GM23338 (cell line): ENCODE measurements around the gene MARK2. TPM values are rescaled to one million over a fixed set of nuclear protein-coding genes. Genes with fewer than 3 reads are reported as not detected.

ENCODE experiments used
- ATAC-seq: fragments of 200-7000 bp; cut with Tn5 transposase; 3 replicates; pipeline ENCODE4 v1.9.1; 2020
- DNase-seq: peaks from one replicate; pipeline ENCODE4 v3.0.0-alpha.2; 2015; ENCODE audit warnings: low spot score
- H2AFZ ChIP-seq: fragments of 200-600 bp; sonication (generic); 2 replicates; pipeline ENCODE4 v1.8.0; 2016; ENCODE audit warnings: antibody characterized with exemption, mild to moderate bottlenecking, moderate library complexity
- H3F3A ChIP-seq: fragments of 200-600 bp; sonication (generic); replicated peaks from 2 replicates; pipeline ENCODE4 v1.8.0; 2017; ENCODE audit warnings: antibody characterized with exemption, mixed run types, low read depth
- H3K27ac ChIP-seq: fragments of 200-600 bp; sonication (generic); 2 replicates; pipeline ENCODE4 v1.6.1; 2016; ENCODE audit warnings: low read depth
- H3K27me3 ChIP-seq: fragments of 200-600 bp; sonication (generic); 2 replicates; pipeline ENCODE4 v1.8.0; 2016; ENCODE audit warnings: mild to moderate bottlenecking, mixed run types, moderate library complexity; ENCODE audit not compliant: insufficient read depth
- H3K36me3 ChIP-seq: fragments of 200-600 bp; sonication (generic); 2 replicates; pipeline ENCODE4 v1.8.0; 2016; ENCODE audit warnings: mild to moderate bottlenecking; ENCODE audit not compliant: insufficient read depth
- H3K4me1 ChIP-seq: fragments of 200-600 bp; sonication (generic); 2 replicates; pipeline ENCODE4 v1.8.0; 2016; ENCODE audit warnings: mild to moderate bottlenecking, moderate library complexity; ENCODE audit not compliant: insufficient read depth
- H3K4me2 ChIP-seq: fragments of 200-600 bp; sonication (generic); 2 replicates; pipeline ENCODE4 v1.7.1; 2017; ENCODE audit warnings: mixed run types
- H3K4me3 ChIP-seq: fragments of 200-600 bp; sonication (generic); 2 replicates; pipeline ENCODE4 v1.6.1; 2016; ENCODE audit warnings: mixed run types
- H3K79me2 ChIP-seq: fragments of 200-600 bp; sonication (generic); replicated peaks from 2 replicates; pipeline ENCODE4 v1.8.0; 2017; ENCODE audit warnings: mild to moderate bottlenecking; ENCODE audit not compliant: insufficient read depth
- H3K9me2 ChIP-seq: fragments of 200-600 bp; sonication (generic); 2 replicates; pipeline ENCODE4 v1.8.0; 2017; ENCODE audit not compliant: insufficient read depth
- H4K20me1 ChIP-seq: fragments of 200-600 bp; sonication (generic); replicated peaks from 2 replicates; pipeline ENCODE4 v1.8.0; 2017; ENCODE audit warnings: mild to moderate bottlenecking; ENCODE audit not compliant: insufficient read depth
- H3K27ac Mint-ChIP-seq: 2 replicates; pipeline ENCODE4 v1.8.0; 2020; ENCODE audit warnings: inconsistent platforms, mild to moderate bottlenecking, moderate library complexity, mixed read lengths
- H3K27me3 Mint-ChIP-seq: 3 replicates; pipeline ENCODE4 v1.8.0; 2022; ENCODE audit warnings: low read depth, mild to moderate bottlenecking, moderate library complexity, mixed read lengths, inconsistent platforms; ENCODE audit not compliant: insufficient read depth, poor library complexity
- H3K36me3 Mint-ChIP-seq: 3 replicates; pipeline ENCODE4 v1.8.0; 2021; ENCODE audit warnings: low read depth, mild to moderate bottlenecking, inconsistent platforms, moderate library complexity, mixed read lengths
- H3K4me1 Mint-ChIP-seq: 3 replicates; pipeline ENCODE4 v1.8.0; 2020; ENCODE audit warnings: mild to moderate bottlenecking, inconsistent platforms, mixed read lengths
- H3K4me3 Mint-ChIP-seq: 3 replicates; pipeline ENCODE4 v1.8.0; 2021; ENCODE audit warnings: moderate library complexity, mild to moderate bottlenecking, inconsistent platforms, mixed read lengths
- H3K9me3 Mint-ChIP-seq: 3 replicates; pipeline ENCODE4 v1.8.0; 2020; ENCODE audit warnings: moderate library complexity, mild to moderate bottlenecking, inconsistent platforms, mixed read lengths
- CREB1 ChIP-seq: fragments of 250-450 bp; sonication (Bioruptor Pico); IDR thresholded peaks from 2 replicates; pipeline ENCODE4 v1.5.0; 2020; ENCODE audit warnings: low read depth, mild to moderate bottlenecking, moderate library complexity
- EZH2 ChIP-seq: fragments of 200-600 bp; sonication (generic); IDR thresholded peaks from one replicate; pipeline ENCODE4 v1.8.0; 2017; ENCODE audit warnings: antibody characterized with exemption, mild to moderate bottlenecking, low read depth; ENCODE audit not compliant: unreplicated experiment
- EZH2phosphoT487 ChIP-seq: fragments of 200-600 bp; sonication (generic); IDR thresholded peaks from one replicate; pipeline ENCODE4 v1.8.1; 2018; ENCODE audit warnings: antibody characterized with exemption; ENCODE audit not compliant: unreplicated experiment
- JUNB ChIP-seq: IDR thresholded peaks from one replicate; pipeline ENCODE4 v1.6.1; 2016; ENCODE audit warnings: antibody characterized with exemption; ENCODE audit not compliant: unreplicated experiment
- NANOG ChIP-seq: IDR thresholded peaks from 2 replicates; pipeline ENCODE4 v1.6.1; 2016; ENCODE audit warnings: antibody characterized with exemption, borderline replicate concordance
- POLR2AphosphoS5 ChIP-seq: IDR thresholded peaks from 2 replicates; pipeline ENCODE4 v1.6.1; 2016; ENCODE audit warnings: antibody characterized with exemption, low read depth
- STAT1 ChIP-seq: IDR thresholded peaks from one replicate; pipeline ENCODE4 v1.6.1; 2016; ENCODE audit warnings: antibody characterized with exemption; ENCODE audit not compliant: unreplicated experiment
- ZNF114 ChIP-seq: fragments of 250-450 bp; sonication (Bioruptor Pico); IDR thresholded peaks from 2 replicates; pipeline ENCODE4 v1.5.0; 2020; ENCODE audit warnings: mild to moderate bottlenecking, moderate library complexity
- ZNF331 ChIP-seq: fragments of 250-450 bp; sonication (Bioruptor Pico); IDR thresholded peaks from 2 replicates; pipeline ENCODE4 v1.5.0; 2020; ENCODE audit warnings: low read depth, mild to moderate bottlenecking, moderate library complexity
- polyA plus RNA-seq: library from polyadenylated mRNA; unstranded; fragments of >200 nt; fragmentation: Nextera tagmentation; extraction: Ambion mirVana; gene quantifications from 2 replicates; pipeline ENCODE4 v1.2.1, GENCODE V29; 2016
- total RNA-seq: library from RNA; depleted of rRNA; stranded (reverse); fragments of >200 nt; shearing (Covaris generic); gene quantifications from 2 replicates; pipeline ENCODE4 v1.2.3, GENCODE V29; 2014
- TF ChIP-seq, protein P1 (sequence below): IDR thresholded peaks from one replicate; pipeline ENCODE4 v1.6.1; 2018; ENCODE audit warnings: antibody characterized with exemption; ENCODE audit not compliant: unreplicated experiment
- TF ChIP-seq, protein P2 (sequence below): IDR thresholded peaks from 2 replicates; pipeline ENCODE4 v1.6.1; 2016; ENCODE audit warnings: antibody characterized with exemption
- TF ChIP-seq, protein P3 (sequence below): fragments of 250-450 bp; sonication (Bioruptor Pico); IDR thresholded peaks from 2 replicates; pipeline ENCODE4 v1.5.0; 2020; ENCODE audit warnings: mild to moderate bottlenecking, moderate library complexity
- TF ChIP-seq, protein P4 (sequence below), 2 experiments: fragments of 200-600 bp in 1 of 2; sonication (generic) in 1 of 2; conservative IDR thresholded peaks; 2 replicates each; pipeline versions ENCODE4 v1.5.1 to v1.6.1; 2016 to 2017; ENCODE audit warnings: antibody characterized with exemption in 2 of 2, low read depth in 2 of 2, mild to moderate bottlenecking in 2 of 2, moderate library complexity in 1 of 2

Gene MARK2
- total and polyA plus RNA-seq, 2 experiments from 2014 or later, result 18.7 to 42.6 TPM

DNA sequence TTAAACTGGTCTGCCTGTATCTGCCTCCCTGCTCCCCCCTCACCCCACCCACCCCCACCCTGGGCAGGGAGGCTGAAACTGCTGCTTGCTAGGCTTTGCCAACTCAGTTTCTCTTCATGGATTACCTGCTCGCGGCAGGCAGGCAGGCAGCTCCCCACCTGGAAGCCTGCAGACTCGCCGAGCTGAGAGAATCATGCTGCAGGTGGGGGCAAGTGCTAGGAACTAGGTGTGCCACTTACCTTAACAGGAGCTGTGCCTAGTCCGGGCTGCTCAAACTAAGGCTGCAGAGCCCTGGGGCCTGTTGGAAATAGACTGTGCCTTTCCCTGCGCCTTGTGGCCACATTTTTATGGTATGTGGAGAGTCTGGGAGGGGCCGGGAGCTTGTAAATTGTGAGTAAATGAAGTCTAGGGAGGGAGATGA is 30.3 kb downstream of the MARK2 start:
- Histone ChIP-seq H3K36me3 (peaks cover under 1% of the 10 kb centered on the region; the same call in 1 of the 2 replicates), H3K27ac (no peak overlapping the region), H3K4me3 (no peak overlapping the region), H3K79me2 (peaks cover 91% of the 10 kb centered on the region), H3K9me2 (no peaks in the 10 kb centered on the region), H3K27me3 (no peaks in the 10 kb centered on the region), H3K4me2 (no peak overlapping the region), H4K20me1 (peaks cover 48% of the 10 kb centered on the region), H3F3A (peaks cover 9% of the 10 kb centered on the region; the same call in 1 of the 2 replicates), H2AFZ (no peak overlapping the region), H3K4me1 (peaks cover 33% of the 10 kb centered on the region)
- Mint-ChIP-seq H3K9me3 (no peaks in the 10 kb centered on the region), H3K36me3 (no peaks in the 10 kb centered on the region; the same call in 2 of the 3 replicates), H3K4me3 (no peak overlapping the region), H3K27ac (peak overlapping the region; percentile 57; the same call in 1 of the 2 replicates), H3K4me1 (peaks cover 67% of the 10 kb centered on the region), H3K27me3 (no peaks in the 10 kb centered on the region)
- no peak for TF ChIP-seq ZNF114 (CRISPR knock-in tag)
- no peak for TF ChIP-seq EZH2
- no peak for TF ChIP-seq STAT1
- TF ChIP-seq, protein P1, sequence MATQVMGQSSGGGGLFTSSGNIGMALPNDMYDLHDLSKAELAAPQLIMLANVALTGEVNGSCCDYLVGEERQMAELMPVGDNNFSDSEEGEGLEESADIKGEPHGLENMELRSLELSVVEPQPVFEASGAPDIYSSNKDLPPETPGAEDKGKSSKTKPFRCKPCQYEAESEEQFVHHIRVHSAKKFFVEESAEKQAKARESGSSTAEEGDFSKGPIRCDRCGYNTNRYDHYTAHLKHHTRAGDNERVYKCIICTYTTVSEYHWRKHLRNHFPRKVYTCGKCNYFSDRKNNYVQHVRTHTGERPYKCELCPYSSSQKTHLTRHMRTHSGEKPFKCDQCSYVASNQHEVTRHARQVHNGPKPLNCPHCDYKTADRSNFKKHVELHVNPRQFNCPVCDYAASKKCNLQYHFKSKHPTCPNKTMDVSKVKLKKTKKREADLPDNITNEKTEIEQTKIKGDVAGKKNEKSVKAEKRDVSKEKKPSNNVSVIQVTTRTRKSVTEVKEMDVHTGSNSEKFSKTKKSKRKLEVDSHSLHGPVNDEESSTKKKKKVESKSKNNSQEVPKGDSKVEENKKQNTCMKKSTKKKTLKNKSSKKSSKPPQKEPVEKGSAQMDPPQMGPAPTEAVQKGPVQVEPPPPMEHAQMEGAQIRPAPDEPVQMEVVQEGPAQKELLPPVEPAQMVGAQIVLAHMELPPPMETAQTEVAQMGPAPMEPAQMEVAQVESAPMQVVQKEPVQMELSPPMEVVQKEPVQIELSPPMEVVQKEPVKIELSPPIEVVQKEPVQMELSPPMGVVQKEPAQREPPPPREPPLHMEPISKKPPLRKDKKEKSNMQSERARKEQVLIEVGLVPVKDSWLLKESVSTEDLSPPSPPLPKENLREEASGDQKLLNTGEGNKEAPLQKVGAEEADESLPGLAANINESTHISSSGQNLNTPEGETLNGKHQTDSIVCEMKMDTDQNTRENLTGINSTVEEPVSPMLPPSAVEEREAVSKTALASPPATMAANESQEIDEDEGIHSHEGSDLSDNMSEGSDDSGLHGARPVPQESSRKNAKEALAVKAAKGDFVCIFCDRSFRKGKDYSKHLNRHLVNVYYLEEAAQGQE, result no peak
- TF ChIP-seq, protein P2, sequence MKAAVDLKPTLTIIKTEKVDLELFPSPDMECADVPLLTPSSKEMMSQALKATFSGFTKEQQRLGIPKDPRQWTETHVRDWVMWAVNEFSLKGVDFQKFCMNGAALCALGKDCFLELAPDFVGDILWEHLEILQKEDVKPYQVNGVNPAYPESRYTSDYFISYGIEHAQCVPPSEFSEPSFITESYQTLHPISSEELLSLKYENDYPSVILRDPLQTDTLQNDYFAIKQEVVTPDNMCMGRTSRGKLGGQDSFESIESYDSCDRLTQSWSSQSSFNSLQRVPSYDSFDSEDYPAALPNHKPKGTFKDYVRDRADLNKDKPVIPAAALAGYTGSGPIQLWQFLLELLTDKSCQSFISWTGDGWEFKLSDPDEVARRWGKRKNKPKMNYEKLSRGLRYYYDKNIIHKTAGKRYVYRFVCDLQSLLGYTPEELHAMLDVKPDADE, result no peak
- TF ChIP-seq EZH2phosphoT487, result no peak
- TF ChIP-seq, protein P3, sequence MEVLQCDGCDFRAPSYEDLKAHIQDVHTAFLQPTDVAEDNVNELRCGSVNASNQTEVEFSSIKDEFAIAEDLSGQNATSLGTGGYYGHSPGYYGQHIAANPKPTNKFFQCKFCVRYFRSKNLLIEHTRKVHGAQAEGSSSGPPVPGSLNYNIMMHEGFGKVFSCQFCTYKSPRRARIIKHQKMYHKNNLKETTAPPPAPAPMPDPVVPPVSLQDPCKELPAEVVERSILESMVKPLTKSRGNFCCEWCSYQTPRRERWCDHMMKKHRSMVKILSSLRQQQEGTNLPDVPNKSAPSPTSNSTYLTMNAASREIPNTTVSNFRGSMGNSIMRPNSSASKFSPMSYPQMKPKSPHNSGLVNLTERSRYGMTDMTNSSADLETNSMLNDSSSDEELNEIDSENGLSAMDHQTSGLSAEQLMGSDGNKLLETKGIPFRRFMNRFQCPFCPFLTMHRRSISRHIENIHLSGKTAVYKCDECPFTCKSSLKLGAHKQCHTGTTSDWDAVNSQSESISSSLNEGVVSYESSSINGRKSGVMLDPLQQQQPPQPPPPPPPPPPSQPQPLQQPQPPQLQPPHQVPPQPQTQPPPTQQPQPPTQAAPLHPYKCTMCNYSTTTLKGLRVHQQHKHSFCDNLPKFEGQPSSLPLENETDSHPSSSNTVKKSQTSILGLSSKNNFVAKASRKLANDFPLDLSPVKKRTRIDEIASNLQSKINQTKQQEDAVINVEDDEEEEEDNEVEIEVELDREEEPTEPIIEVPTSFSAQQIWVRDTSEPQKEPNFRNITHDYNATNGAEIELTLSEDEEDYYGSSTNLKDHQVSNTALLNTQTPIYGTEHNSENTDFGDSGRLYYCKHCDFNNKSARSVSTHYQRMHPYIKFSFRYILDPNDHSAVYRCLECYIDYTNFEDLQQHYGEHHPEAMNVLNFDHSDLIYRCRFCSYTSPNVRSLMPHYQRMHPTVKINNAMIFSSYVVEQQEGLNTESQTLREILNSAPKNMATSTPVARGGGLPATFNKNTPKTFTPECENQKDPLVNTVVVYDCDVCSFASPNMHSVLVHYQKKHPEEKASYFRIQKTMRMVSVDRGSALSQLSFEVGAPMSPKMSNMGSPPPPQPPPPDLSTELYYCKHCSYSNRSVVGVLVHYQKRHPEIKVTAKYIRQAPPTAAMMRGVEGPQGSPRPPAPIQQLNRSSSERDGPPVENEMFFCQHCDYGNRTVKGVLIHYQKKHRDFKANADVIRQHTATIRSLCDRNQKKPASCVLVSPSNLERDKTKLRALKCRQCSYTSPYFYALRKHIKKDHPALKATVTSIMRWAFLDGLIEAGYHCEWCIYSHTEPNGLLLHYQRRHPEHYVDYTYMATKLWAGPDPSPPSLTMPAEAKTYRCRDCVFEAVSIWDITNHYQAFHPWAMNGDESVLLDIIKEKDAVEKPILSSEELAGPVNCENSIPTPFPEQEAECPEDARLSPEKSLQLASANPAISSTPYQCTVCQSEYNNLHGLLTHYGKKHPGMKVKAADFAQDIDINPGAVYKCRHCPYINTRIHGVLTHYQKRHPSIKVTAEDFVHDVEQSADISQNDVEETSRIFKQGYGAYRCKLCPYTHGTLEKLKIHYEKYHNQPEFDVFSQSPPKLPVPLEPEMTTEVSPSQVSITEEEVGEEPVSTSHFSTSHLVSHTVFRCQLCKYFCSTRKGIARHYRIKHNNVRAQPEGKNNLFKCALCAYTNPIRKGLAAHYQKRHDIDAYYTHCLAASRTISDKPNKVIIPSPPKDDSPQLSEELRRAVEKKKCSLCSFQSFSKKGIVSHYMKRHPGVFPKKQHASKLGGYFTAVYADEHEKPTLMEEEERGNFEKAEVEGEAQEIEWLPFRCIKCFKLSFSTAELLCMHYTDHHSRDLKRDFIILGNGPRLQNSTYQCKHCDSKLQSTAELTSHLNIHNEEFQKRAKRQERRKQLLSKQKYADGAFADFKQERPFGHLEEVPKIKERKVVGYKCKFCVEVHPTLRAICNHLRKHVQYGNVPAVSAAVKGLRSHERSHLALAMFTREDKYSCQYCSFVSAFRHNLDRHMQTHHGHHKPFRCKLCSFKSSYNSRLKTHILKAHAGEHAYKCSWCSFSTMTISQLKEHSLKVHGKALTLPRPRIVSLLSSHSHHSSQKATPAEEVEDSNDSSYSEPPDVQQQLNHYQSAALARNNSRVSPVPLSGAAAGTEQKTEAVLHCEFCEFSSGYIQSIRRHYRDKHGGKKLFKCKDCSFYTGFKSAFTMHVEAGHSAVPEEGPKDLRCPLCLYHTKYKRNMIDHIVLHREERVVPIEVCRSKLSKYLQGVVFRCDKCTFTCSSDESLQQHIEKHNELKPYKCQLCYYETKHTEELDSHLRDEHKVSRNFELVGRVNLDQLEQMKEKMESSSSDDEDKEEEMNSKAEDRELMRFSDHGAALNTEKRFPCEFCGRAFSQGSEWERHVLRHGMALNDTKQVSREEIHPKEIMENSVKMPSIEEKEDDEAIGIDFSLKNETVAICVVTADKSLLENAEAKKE (CRISPR knock-in tag), result no peak
- TF ChIP-seq CREB1 (CRISPR knock-in tag), result no peak
- TF ChIP-seq NANOG, result no peak
- TF ChIP-seq, protein P4, sequence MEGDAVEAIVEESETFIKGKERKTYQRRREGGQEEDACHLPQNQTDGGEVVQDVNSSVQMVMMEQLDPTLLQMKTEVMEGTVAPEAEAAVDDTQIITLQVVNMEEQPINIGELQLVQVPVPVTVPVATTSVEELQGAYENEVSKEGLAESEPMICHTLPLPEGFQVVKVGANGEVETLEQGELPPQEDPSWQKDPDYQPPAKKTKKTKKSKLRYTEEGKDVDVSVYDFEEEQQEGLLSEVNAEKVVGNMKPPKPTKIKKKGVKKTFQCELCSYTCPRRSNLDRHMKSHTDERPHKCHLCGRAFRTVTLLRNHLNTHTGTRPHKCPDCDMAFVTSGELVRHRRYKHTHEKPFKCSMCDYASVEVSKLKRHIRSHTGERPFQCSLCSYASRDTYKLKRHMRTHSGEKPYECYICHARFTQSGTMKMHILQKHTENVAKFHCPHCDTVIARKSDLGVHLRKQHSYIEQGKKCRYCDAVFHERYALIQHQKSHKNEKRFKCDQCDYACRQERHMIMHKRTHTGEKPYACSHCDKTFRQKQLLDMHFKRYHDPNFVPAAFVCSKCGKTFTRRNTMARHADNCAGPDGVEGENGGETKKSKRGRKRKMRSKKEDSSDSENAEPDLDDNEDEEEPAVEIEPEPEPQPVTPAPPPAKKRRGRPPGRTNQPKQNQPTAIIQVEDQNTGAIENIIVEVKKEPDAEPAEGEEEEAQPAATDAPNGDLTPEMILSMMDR (conservative IDR thresholded peaks at IDR 0.05; ENCODE audit: low read depth in 2 of 2), result no peak
- no peak for TF ChIP-seq POLR2AphosphoS5
- TF ChIP-seq ZNF331 (CRISPR knock-in tag), result no peak
- TF ChIP-seq JUNB, result no peak
- no peak for DNase-seq
- ATAC-seq, result peak; percentile 8; the same call in 1 of the 3 replicates
